Measurements from ENCODE around the gene C4orf51.
A peak's percentile ranks its signal among the peaks of the same experiment; 100 is the strongest.
"Not testable (repeated sequence)": the region's sequence is repeated elsewhere in the genome, so short reads cannot be mapped to it uniquely, and the experiment has no call there.

The C4orf51 gene

GRCh38 chr4:145679991-145680455 is at the start of gene C4orf51:
TSS of gene C4orf51 (plus strand) at chr4:145680146. CDS start at chr4:145680204, 58 bp downstream.
- Mint-ChIP-seq H3K27me3 (peaks cover 19% of the 10 kb centered on the region), H3K9me3 (no peaks in the 10 kb centered on the region), H3K36me3 (ENCODE audit: low read depth) (no peaks in the 10 kb centered on the region), H3K4me1 (no peaks in the 10 kb centered on the region), H3K27ac (no peak within 1 kb of the TSS), H3K4me3 (no peak within 1 kb of the TSS)
- no peak for DNase-seq
- no peak for ATAC-seq

- no peaks in the 10 kb centered on the region for H3K27me3 Mint-ChIP-seq
- no peak overlapping the region for H3K27ac Mint-ChIP-seq
- DNase-seq (no peak), ATAC-seq (no peak)
- H3K4me3 Mint-ChIP-seq = no peak overlapping the region
- H3K36me3 Mint-ChIP-seq (ENCODE audit: low read depth) = peaks cover 14% of the 10 kb centered on the region
- H3K4me1 Mint-ChIP-seq = peaks cover 8% of the 10 kb centered on the region
- H3K9me3 Mint-ChIP-seq = no peaks in the 10 kb centered on the region
These were observed 44.8 kb upstream of the C4orf51 start for GRCh38 chr4:145635117-145635516.

- no peaks in the 10 kb centered on the region for H3K27me3 Mint-ChIP-seq
- no peak overlapping the region for H3K27ac Mint-ChIP-seq
- no peaks in the 10 kb centered on the region for H3K9me3 Mint-ChIP-seq
- H3K4me3 Mint-ChIP-seq = no peak overlapping the region
- no peak for DNase-seq
- H3K4me1 Mint-ChIP-seq = peaks cover 8% of the 10 kb centered on the region
- peaks cover 19% of the 10 kb centered on the region for H3K36me3 Mint-ChIP-seq (ENCODE audit: low read depth)
- no peak for ATAC-seq
These were observed 44.3 kb upstream of the C4orf51 start for GRCh38 chr4:145635630-145636029.

GRCh38 chr4:145639186-145639698 is 40.7 kb upstream of the C4orf51 start:
- Mint-ChIP-seq H3K36me3 (ENCODE audit: low read depth) (peaks cover 24% of the 10 kb centered on the region), H3K27ac (no peak overlapping the region), H3K4me1 (peaks cover 4% of the 10 kb centered on the region), H3K9me3 (no peaks in the 10 kb centered on the region), H3K27me3 (no peaks in the 10 kb centered on the region), H3K4me3 (no peak overlapping the region)
- no peak for ATAC-seq
- DNase-seq = no peak

- not testable (repeated sequence) for H3K27me3 Mint-ChIP-seq, H3K4me1 Mint-ChIP-seq, DNase-seq, H3K27ac Mint-ChIP-seq, ATAC-seq, H3K9me3 Mint-ChIP-seq, H3K4me3 Mint-ChIP-seq
- peaks cover 25% of the 10 kb centered on the region for H3K36me3 Mint-ChIP-seq (ENCODE audit: low read depth)
These were observed 39.7 kb upstream of the C4orf51 start for GRCh38 chr4:145640236-145640635.

GRCh38 chr4:145643295-145643694 is 36.7 kb upstream of the C4orf51 start:
- H3K27ac Mint-ChIP-seq = no peak overlapping the region
- H3K9me3 Mint-ChIP-seq = no peaks in the 10 kb centered on the region
- no peak for ATAC-seq
- no peaks in the 10 kb centered on the region for H3K4me1 Mint-ChIP-seq
- peaks cover 43% of the 10 kb centered on the region for H3K36me3 Mint-ChIP-seq (ENCODE audit: low read depth)
- no peaks in the 10 kb centered on the region for H3K27me3 Mint-ChIP-seq
- no peak overlapping the region for H3K4me3 Mint-ChIP-seq
- no peak for DNase-seq

- no peak for DNase-seq
- no peak overlapping the region for H3K27ac Mint-ChIP-seq
- H3K36me3 Mint-ChIP-seq (ENCODE audit: low read depth) = peaks cover 38% of the 10 kb centered on the region
- peak; percentile 36 for ATAC-seq
- H3K4me1 Mint-ChIP-seq = no peaks in the 10 kb centered on the region
- no peaks in the 10 kb centered on the region for H3K9me3 Mint-ChIP-seq
- no peaks in the 10 kb centered on the region for H3K27me3 Mint-ChIP-seq
- no peak overlapping the region for H3K4me3 Mint-ChIP-seq
These were observed 35.2 kb upstream of the C4orf51 start for GRCh38 chr4:145644699-145645098.

GRCh38 chr4:145656156-145656555 is 23.8 kb upstream of the C4orf51 start:
- H3K36me3 Mint-ChIP-seq (ENCODE audit: low read depth) = peaks cover 81% of the 10 kb centered on the region
- no peaks in the 10 kb centered on the region for H3K27me3 Mint-ChIP-seq
- H3K4me3 Mint-ChIP-seq = no peak overlapping the region
- H3K4me1 Mint-ChIP-seq = no peaks in the 10 kb centered on the region
- H3K9me3 Mint-ChIP-seq = peaks cover 23% of the 10 kb centered on the region
- no peak for DNase-seq
- ATAC-seq = no peak
- no peak overlapping the region for H3K27ac Mint-ChIP-seq

- no peaks in the 10 kb centered on the region for H3K4me1 Mint-ChIP-seq
- H3K4me3 Mint-ChIP-seq = no peak overlapping the region
- DNase-seq (no peak), ATAC-seq (no peak)
- peaks cover 62% of the 10 kb centered on the region for H3K36me3 Mint-ChIP-seq (ENCODE audit: low read depth)
- peaks cover 39% of the 10 kb centered on the region for H3K9me3 Mint-ChIP-seq
- H3K27me3 Mint-ChIP-seq = no peaks in the 10 kb centered on the region
- no peak overlapping the region for H3K27ac Mint-ChIP-seq
These were observed 19.9 kb upstream of the C4orf51 start for GRCh38 chr4:145660064-145660463.

GRCh38 chr4:145663194-145663593 is 16.8 kb upstream of the C4orf51 start:
- no peak for DNase-seq
- H3K27ac Mint-ChIP-seq = no peak overlapping the region
- no peak overlapping the region for H3K4me3 Mint-ChIP-seq
- no peaks in the 10 kb centered on the region for H3K4me1 Mint-ChIP-seq
- no peak for ATAC-seq
- H3K9me3 Mint-ChIP-seq = peaks cover 39% of the 10 kb centered on the region
- H3K36me3 Mint-ChIP-seq (ENCODE audit: low read depth) = peaks cover 37% of the 10 kb centered on the region
- H3K27me3 Mint-ChIP-seq = peaks cover 2% of the 10 kb centered on the region

GRCh38 chr4:145665773-145666172 is 14.2 kb upstream of the C4orf51 start:
- H3K27me3 Mint-ChIP-seq = peaks cover 4% of the 10 kb centered on the region
- no peaks in the 10 kb centered on the region for H3K4me1 Mint-ChIP-seq
- peaks cover 12% of the 10 kb centered on the region for H3K36me3 Mint-ChIP-seq (ENCODE audit: low read depth)
- DNase-seq (no peak), ATAC-seq (no peak)
- H3K27ac Mint-ChIP-seq = no peak overlapping the region
- H3K4me3 Mint-ChIP-seq = no peak overlapping the region
- peaks cover 21% of the 10 kb centered on the region for H3K9me3 Mint-ChIP-seq

GRCh38 chr4:145670422-145670821 is 9.5 kb upstream of the C4orf51 start:
- Mint-ChIP-seq H3K9me3 (peaks cover 6% of the 10 kb centered on the region), H3K4me3 (no peak overlapping the region), H3K27me3 (peaks cover 6% of the 10 kb centered on the region), H3K27ac (no peak overlapping the region), H3K36me3 (ENCODE audit: low read depth) (peaks cover 3% of the 10 kb centered on the region), H3K4me1 (no peaks in the 10 kb centered on the region)
- ATAC-seq (no peak), DNase-seq (no peak)

- DNase-seq (no peak), ATAC-seq (peak; percentile 59)
- Mint-ChIP-seq H3K36me3 (ENCODE audit: low read depth) (no peaks in the 10 kb centered on the region), H3K27ac (no peak overlapping the region), H3K9me3 (no peaks in the 10 kb centered on the region), H3K4me1 (no peaks in the 10 kb centered on the region), H3K27me3 (peaks cover 17% of the 10 kb centered on the region), H3K4me3 (no peak overlapping the region)
These were observed 426 bp upstream of the C4orf51 start for GRCh38 chr4:145679520-145679919.

GRCh38 chr4:145680902-145681301 is 956 bp downstream of the C4orf51 start:
- DNase-seq (no peak), ATAC-seq (no peak)
- Mint-ChIP-seq H3K9me3 (no peaks in the 10 kb centered on the region), H3K4me3 (no peak overlapping the region), H3K27ac (no peak overlapping the region), H3K36me3 (ENCODE audit: low read depth) (no peaks in the 10 kb centered on the region), H3K4me1 (no peaks in the 10 kb centered on the region), H3K27me3 (peaks cover 19% of the 10 kb centered on the region)

GRCh38 chr4:145681518-145681917 is 1.6 kb downstream of the C4orf51 start:
- no peaks in the 10 kb centered on the region for H3K4me1 Mint-ChIP-seq
- DNase-seq (no peak), ATAC-seq (no peak)
- H3K36me3 Mint-ChIP-seq (ENCODE audit: low read depth) = no peaks in the 10 kb centered on the region
- peaks cover 19% of the 10 kb centered on the region for H3K27me3 Mint-ChIP-seq
- no peaks in the 10 kb centered on the region for H3K9me3 Mint-ChIP-seq
- no peak overlapping the region for H3K4me3 Mint-ChIP-seq
- H3K27ac Mint-ChIP-seq = no peak overlapping the region

- no peak for DNase-seq
- peaks cover 19% of the 10 kb centered on the region for H3K27me3 Mint-ChIP-seq
These were observed 2.0 kb downstream of the C4orf51 start for GRCh38 chr4:145681956-145682355.

More at GRCh38 chr4:145681956-145682355, 2.0 kb downstream of the C4orf51 start:
- no peak for ATAC-seq
- Mint-ChIP-seq H3K9me3 (no peaks in the 10 kb centered on the region), H3K27ac (no peak overlapping the region), H3K36me3 (ENCODE audit: low read depth) (no peaks in the 10 kb centered on the region), H3K4me3 (no peak overlapping the region), H3K4me1 (no peaks in the 10 kb centered on the region)
